NCI-H1417 treated with DMSO at 0.1 percent for 48 hours (cell line): ENCODE measurements around the gene SMAP2.

ENCODE experiments used
- DNase-seq: peaks from one replicate; lab custom pipeline; 2025; lab: John Stamatoyannopoulos, UW

Gene SMAP2

GRCh38 chr1:40421431-40422384, 48.2 kb downstream of the SMAP2 start:
- no peak for DNase-seq

GRCh38 chr1:40422630-40423263, 49.2 kb downstream of the SMAP2 start:
- DNase-seq: no peak

GRCh38 chr1:40423264-40423642, 49.7 kb downstream of the SMAP2 start:
- DNase-seq: no peak

GRCh38 chr1:40423951-40424618, 50.6 kb downstream of the SMAP2 start:
- DNase-seq: no peak

GRCh38 chr1:40425198-40425597, 51.7 kb downstream of the SMAP2 start:
- DNase-seq: no peak

GRCh38 chr1:40431385-40431784, 57.9 kb downstream of the SMAP2 start:
- DNase-seq: no peak

- DNase-seq: no peak
These were observed 59.3 kb downstream of the SMAP2 start for GRCh38 chr1:40432644-40433390.

- no peak for DNase-seq
These were observed 61.9 kb downstream of the SMAP2 start for GRCh38 chr1:40435471-40435870.

GRCh38 chr1:40435876-40436275, 62.3 kb downstream of the SMAP2 start:
- no peak for DNase-seq

GRCh38 chr1:40438391-40439015, 65.0 kb downstream of the SMAP2 start:
- no peak for DNase-seq

GRCh38 chr1:40439247-40439646, 65.7 kb downstream of the SMAP2 start:
- DNase-seq: no peak

GRCh38 chr1:40449684-40450494, 76.4 kb downstream of the SMAP2 start, which contains the start of gene ZFP69B:
ZFP69B (plus strand) TSS chr1:40450476; CDS start chr1:40450962, 486 bp downstream.
- peak; percentile 39 for DNase-seq

GRCh38 chr1:40450495-40451237, 77.1 kb downstream of the SMAP2 start:
- no peak for DNase-seq

- no peak for DNase-seq
These were observed 77.7 kb downstream of the SMAP2 start for GRCh38 chr1:40451238-40451585.

- DNase-seq: no peak
These were observed 81.3 kb downstream of the SMAP2 start for GRCh38 chr1:40454873-40455272.

GRCh38 chr1:40462956-40463590, 89.5 kb downstream of the SMAP2 start:
- no peak for DNase-seq

GRCh38 chr1:40469327-40469726, 95.8 kb downstream of the SMAP2 start:
- no peak for DNase-seq
